ENCODE results near the gene GLP2R.

- TF ChIP-seq EZH2phosphoT487 (IDR thresholded peaks at IDR 0.05; ENCODE audit: borderline replicate concordance, low read depth, low read length) (no peak), CTCF (conservative IDR thresholded peaks at IDR 0.05; ENCODE audit: low read length) (no peak)
Observed at GRCh38 chr17:9908649-9909042, 82.9 kb downstream of the GLP2R start.
